ENCODE data around the gene GLG1. TPM values are rescaled to one million over a fixed set of nuclear protein-coding genes. Genes with fewer than 3 reads are reported as not detected.

The GLG1 gene
- total and polyA plus RNA-seq, 2 experiments from 2014 or later: 142 to 148 TPM

DNA sequence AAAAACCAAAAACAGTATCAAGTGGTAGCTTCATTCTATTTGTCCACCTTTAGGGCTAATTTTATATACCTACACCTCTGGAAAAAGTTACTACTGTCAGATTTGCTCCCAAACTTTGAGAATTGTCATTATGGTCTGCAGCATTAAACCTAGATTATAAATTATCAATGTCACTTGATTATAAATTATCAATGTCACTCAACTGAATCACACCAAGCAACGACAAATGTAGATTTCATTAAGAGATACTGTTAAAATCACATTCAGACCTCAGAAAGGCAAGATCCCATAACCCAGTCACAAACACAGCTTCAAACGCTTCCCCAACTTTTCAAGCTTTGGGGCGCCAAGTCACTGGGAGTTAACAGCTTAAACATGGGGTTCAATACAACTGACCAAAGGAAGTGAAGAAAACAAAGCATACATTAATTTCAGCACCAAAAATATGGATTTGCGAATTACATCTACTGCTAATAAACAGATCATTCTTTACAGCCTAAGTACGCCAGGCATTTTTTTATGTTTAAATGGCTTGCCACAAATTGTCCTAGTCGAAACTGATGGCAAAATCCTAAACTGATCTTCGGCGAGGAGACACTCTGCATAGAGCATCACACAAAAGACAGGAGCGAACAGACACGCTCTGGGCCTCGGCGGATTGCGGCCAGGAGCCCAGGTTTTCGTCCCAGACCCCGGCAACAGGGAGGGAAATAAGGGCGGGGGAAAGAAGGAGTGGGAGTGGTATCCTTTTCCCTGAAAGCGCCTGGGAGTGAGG is 981 bp downstream of the GLG1 start:
- Histone ChIP-seq H3K36me3 (replicated peaks; ENCODE audit: insufficient read depth, low read depth) (no peaks in the 10 kb centered on the region), H3K27me3 (no peaks in the 10 kb centered on the region), H3K4me2 (peak overlapping the region; percentile 90), H3K9me3 (ENCODE audit: low read depth) (no peaks in the 10 kb centered on the region), H3K79me2 (peaks cover 58% of the 10 kb centered on the region), H3K27ac (peak overlapping the region; percentile 99), H2AFZ (peak overlapping the region; percentile 77), H3K9me2 (replicated peaks; ENCODE audit: insufficient read depth) (no peaks in the 10 kb centered on the region), H3K4me1 (ENCODE audit: insufficient read depth) (peaks cover 27% of the 10 kb centered on the region), H3K4me3 (peak overlapping the region; percentile 99), H4K20me1 (ENCODE audit: insufficient read depth, poor library complexity, severe bottlenecking) (peaks cover 50% of the 10 kb centered on the region)
- WGBS (ENCODE audit: low lambda C conversion rate, missing lambda C conversion rate): 5% methylated on average over 17 of the region's 17 CpGs
- TF ChIP-seq, protein P1, sequence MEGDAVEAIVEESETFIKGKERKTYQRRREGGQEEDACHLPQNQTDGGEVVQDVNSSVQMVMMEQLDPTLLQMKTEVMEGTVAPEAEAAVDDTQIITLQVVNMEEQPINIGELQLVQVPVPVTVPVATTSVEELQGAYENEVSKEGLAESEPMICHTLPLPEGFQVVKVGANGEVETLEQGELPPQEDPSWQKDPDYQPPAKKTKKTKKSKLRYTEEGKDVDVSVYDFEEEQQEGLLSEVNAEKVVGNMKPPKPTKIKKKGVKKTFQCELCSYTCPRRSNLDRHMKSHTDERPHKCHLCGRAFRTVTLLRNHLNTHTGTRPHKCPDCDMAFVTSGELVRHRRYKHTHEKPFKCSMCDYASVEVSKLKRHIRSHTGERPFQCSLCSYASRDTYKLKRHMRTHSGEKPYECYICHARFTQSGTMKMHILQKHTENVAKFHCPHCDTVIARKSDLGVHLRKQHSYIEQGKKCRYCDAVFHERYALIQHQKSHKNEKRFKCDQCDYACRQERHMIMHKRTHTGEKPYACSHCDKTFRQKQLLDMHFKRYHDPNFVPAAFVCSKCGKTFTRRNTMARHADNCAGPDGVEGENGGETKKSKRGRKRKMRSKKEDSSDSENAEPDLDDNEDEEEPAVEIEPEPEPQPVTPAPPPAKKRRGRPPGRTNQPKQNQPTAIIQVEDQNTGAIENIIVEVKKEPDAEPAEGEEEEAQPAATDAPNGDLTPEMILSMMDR (IDR thresholded peaks at IDR 0.05; ENCODE audit: poor library complexity): no peak
- TF ChIP-seq EZH2phosphoT487 (IDR thresholded peaks at IDR 0.05; ENCODE audit: low read depth, severe bottlenecking, unreplicated experiment) (no peak), EZH2 (IDR thresholded peaks at IDR 0.05; ENCODE audit: borderline replicate concordance) (no peak)
- DNase-seq (ENCODE audit: low spot score): no peak

GRCh38 chr16:74605332-74605731 is 1.6 kb downstream of the GLG1 start:
- Histone ChIP-seq H2AFZ (no peak overlapping the region), H3K9me2 (replicated peaks; ENCODE audit: insufficient read depth) (no peaks in the 10 kb centered on the region), H3K4me2 (peak overlapping the region; percentile 90), H3K9me3 (ENCODE audit: low read depth) (no peaks in the 10 kb centered on the region), H3K27me3 (no peaks in the 10 kb centered on the region), H3K4me3 (peak overlapping the region; percentile 99), H3K79me2 (peaks cover 64% of the 10 kb centered on the region), H3K4me1 (ENCODE audit: insufficient read depth) (peaks cover 27% of the 10 kb centered on the region), H4K20me1 (ENCODE audit: insufficient read depth, poor library complexity, severe bottlenecking) (peaks cover 56% of the 10 kb centered on the region), H3K36me3 (replicated peaks; ENCODE audit: insufficient read depth, low read depth) (no peaks in the 10 kb centered on the region), H3K27ac (peak overlapping the region; percentile 99)
- WGBS (ENCODE audit: low lambda C conversion rate, missing lambda C conversion rate): 45% methylated on average over 6 of the region's 6 CpGs
- no peak for DNase-seq (ENCODE audit: low spot score)
- TF ChIP-seq EZH2phosphoT487 (IDR thresholded peaks at IDR 0.05; ENCODE audit: low read depth, severe bottlenecking, unreplicated experiment): no peak
- TF ChIP-seq, protein P1 (IDR thresholded peaks at IDR 0.05; ENCODE audit: poor library complexity): no peak
- TF ChIP-seq EZH2 (IDR thresholded peaks at IDR 0.05; ENCODE audit: borderline replicate concordance): no peak

- no peak for DNase-seq (ENCODE audit: low spot score)
- no peaks in the 10 kb centered on the region for H3K27me3 ChIP-seq
- H3K79me2 ChIP-seq: peaks cover 78% of the 10 kb centered on the region
- H3K9me2 ChIP-seq (replicated peaks; ENCODE audit: insufficient read depth): no peaks in the 10 kb centered on the region
- WGBS (ENCODE audit: low lambda C conversion rate, missing lambda C conversion rate): 69% methylated on average over 4 of the region's 4 CpGs
- H3K4me2 ChIP-seq: peak overlapping the region; percentile 90
- H3K36me3 ChIP-seq (replicated peaks; ENCODE audit: insufficient read depth, low read depth): no peaks in the 10 kb centered on the region
- peaks cover 68% of the 10 kb centered on the region for H4K20me1 ChIP-seq (ENCODE audit: insufficient read depth, poor library complexity, severe bottlenecking)
- no peak overlapping the region for H3K4me3 ChIP-seq
- no peaks in the 10 kb centered on the region for H3K9me3 ChIP-seq (ENCODE audit: low read depth)
- peaks cover 27% of the 10 kb centered on the region for H3K4me1 ChIP-seq (ENCODE audit: insufficient read depth)
- no peak for TF ChIP-seq EZH2phosphoT487 (IDR thresholded peaks at IDR 0.05; ENCODE audit: low read depth, severe bottlenecking, unreplicated experiment)
- TF ChIP-seq, protein P1 (IDR thresholded peaks at IDR 0.05; ENCODE audit: poor library complexity): no peak
- no peak for TF ChIP-seq EZH2 (IDR thresholded peaks at IDR 0.05; ENCODE audit: borderline replicate concordance)
- H3K27ac ChIP-seq: no peak overlapping the region
- H2AFZ ChIP-seq: no peak overlapping the region
Observed at GRCh38 chr16:74603848-74604247, 3.1 kb downstream of the GLG1 start.
